Immature natural killer cell (primary cell): Measurements from ENCODE around the gene TLCD3B. TPM values are rescaled to one million over a fixed set of nuclear protein-coding genes. Genes with fewer than 3 reads are reported as not detected.

Experiments
- DNase-seq, 3 donors: peaks; one replicate each; pipeline ENCODE4 v3.0.0; 2022; ENCODE audit warnings: mixed read lengths in 1 of 3
- H3K27ac Mint-ChIP-seq, 6 donors: one replicate each; pipeline ENCODE4 v1.8.0; 2020; ENCODE audit warnings: mixed read lengths in 6 of 6, mild to moderate bottlenecking in 5 of 6, inconsistent platforms in 4 of 6, moderate library complexity in 3 of 6
- H3K27me3 Mint-ChIP-seq, 3 donors: one replicate each; pipeline ENCODE4 v1.8.0; 2020 to 2021; ENCODE audit warnings: low read depth in 3 of 3, mild to moderate bottlenecking in 3 of 3, mixed read lengths in 3 of 3, moderate library complexity in 3 of 3, inconsistent platforms in 1 of 3
- H3K36me3 Mint-ChIP-seq, 3 donors: one replicate each; pipeline ENCODE4 v1.8.0; 2020; ENCODE audit warnings: mixed read lengths in 3 of 3, inconsistent platforms in 2 of 3, mild to moderate bottlenecking in 2 of 3
- H3K4me1 Mint-ChIP-seq, 2 donors: one replicate each; pipeline ENCODE4 v1.8.0; 2020; ENCODE audit warnings: inconsistent platforms in 2 of 2, mild to moderate bottlenecking in 2 of 2, mixed read lengths in 2 of 2, moderate library complexity in 1 of 2
- H3K4me3 Mint-ChIP-seq, 5 donors: one replicate each; pipeline ENCODE4 v1.8.0; 2020; ENCODE audit warnings: mild to moderate bottlenecking in 5 of 5, mixed read lengths in 5 of 5, inconsistent platforms in 3 of 5, moderate library complexity in 3 of 5
- H3K9me3 Mint-ChIP-seq, 6 donors: one replicate each; pipeline ENCODE4 v1.8.0; 2020; ENCODE audit warnings: mild to moderate bottlenecking in 6 of 6, mixed read lengths in 6 of 6, inconsistent platforms in 4 of 6, moderate library complexity in 3 of 6
- polyA plus RNA-seq, 3 donors: library from polyadenylated mRNA; unstranded; fragments of 300-500 nt; fragmentation: Illumina TruSeq; gene quantifications; one replicate each; pipeline ENCODE4 v1.2.3, GENCODE V29; 2021

The TLCD3B gene
- polyA plus RNA-seq, 3 donors from 2014 or later = not detected

GRCh38 chr16:30011714-30012504 lies 19.2 kb downstream of the TLCD3B start:
- H3K4me3 Mint-ChIP-seq = peak overlapping the region; percentile 60 to 84 (median 76)
- peaks cover 2 to 5% of the 10 kb centered on the region in 2 donors for H3K4me1 Mint-ChIP-seq
- no peaks in the 10 kb centered on the region for H3K36me3 Mint-ChIP-seq
- H3K9me3 Mint-ChIP-seq = peaks cover 0 to 2% (median 0%) of the 10 kb centered on the region in 6 donors
- H3K27me3 Mint-ChIP-seq = peaks cover 10 to 18% (median 14%) of the 10 kb centered on the region in 3 donors
- DNase-seq = no peak
- no peak overlapping the region for H3K27ac Mint-ChIP-seq

- peaks cover 2 to 5% of the 10 kb centered on the region in 2 donors for H3K4me1 Mint-ChIP-seq
- DNase-seq = no peak
- peaks cover 10 to 18% (median 14%) of the 10 kb centered on the region in 3 donors for H3K27me3 Mint-ChIP-seq
- no peaks in the 10 kb centered on the region for H3K36me3 Mint-ChIP-seq
- H3K27ac Mint-ChIP-seq = peak within 1 kb of the TSS in 1 of 6 donors; percentile 50
- H3K9me3 Mint-ChIP-seq = peaks cover 0 to 2% (median 0%) of the 10 kb centered on the region in 6 donors
- peak within 1 kb of the TSS in 4 of 5 donors; percentile 58 to 84 (median 70) for H3K4me3 Mint-ChIP-seq
Measured at GRCh38 chr16:30010844-30011713, 20.0 kb downstream of the TLCD3B start, which contains the start of gene DOC2A. DOC2A (minus strand) TSS chr16:30011027; CDS start chr16:30010222, 805 bp downstream.

- DNase-seq = no peak
- Mint-ChIP-seq H3K27ac (peak overlapping the region in 1 of 6 donors; percentile 50), H3K9me3 (peaks cover 0 to 2% (median 0%) of the 10 kb centered on the region in 6 donors), H3K4me1 (peaks cover 2 to 5% of the 10 kb centered on the region in 2 donors), H3K36me3 (no peaks in the 10 kb centered on the region), H3K27me3 (peaks cover 10 to 18% (median 14%) of the 10 kb centered on the region in 3 donors), H3K4me3 (peak overlapping the region in 4 of 5 donors; percentile 36 to 66 (median 41))
Measured at GRCh38 chr16:30009990-30010843, 20.9 kb downstream of the TLCD3B start.

- no peaks in the 10 kb centered on the region for H3K36me3 Mint-ChIP-seq
- H3K27me3 Mint-ChIP-seq = peaks cover 10 to 18% (median 14%) of the 10 kb centered on the region in 3 donors
- peaks cover 2 to 5% of the 10 kb centered on the region in 2 donors for H3K4me1 Mint-ChIP-seq
- H3K9me3 Mint-ChIP-seq = peaks cover 0 to 2% (median 0%) of the 10 kb centered on the region in 6 donors
- no peak overlapping the region for H3K27ac Mint-ChIP-seq
- no peak for DNase-seq
- H3K4me3 Mint-ChIP-seq = peak overlapping the region in 3 of 5 donors; percentile 18 to 48 (median 24)
Measured at GRCh38 chr16:30009085-30009862, 21.8 kb downstream of the TLCD3B start.

GRCh38 chr16:30007378-30007895 lies 23.6 kb downstream of the TLCD3B start:
- peaks cover 0 to 3% (median 0%) of the 10 kb centered on the region in 6 donors for H3K9me3 Mint-ChIP-seq
- H3K27me3 Mint-ChIP-seq = peaks cover 10 to 15% (median 10%) of the 10 kb centered on the region in 3 donors
- H3K36me3 Mint-ChIP-seq = peaks cover 0 to 2% (median 0%) of the 10 kb centered on the region in 3 donors
- no peak overlapping the region for H3K4me3 Mint-ChIP-seq
- no peak for DNase-seq
- H3K4me1 Mint-ChIP-seq = peaks cover 5% of the 10 kb centered on the region in 2 donors
- no peak overlapping the region for H3K27ac Mint-ChIP-seq

GRCh38 chr16:30006659-30007377 lies 24.3 kb downstream of the TLCD3B start:
- H3K36me3 Mint-ChIP-seq = peaks cover 0 to 8% (median 0%) of the 10 kb centered on the region in 3 donors
- peaks cover 0 to 1% (median 0%) of the 10 kb centered on the region in 6 donors for H3K9me3 Mint-ChIP-seq
- DNase-seq = no peak
- peaks cover 8 to 10% (median 10%) of the 10 kb centered on the region in 3 donors for H3K27me3 Mint-ChIP-seq
- H3K4me1 Mint-ChIP-seq = peaks cover 1 to 3% of the 10 kb centered on the region in 2 donors
- H3K27ac Mint-ChIP-seq = no peak overlapping the region
- no peak overlapping the region for H3K4me3 Mint-ChIP-seq

- Mint-ChIP-seq H3K36me3 (peaks cover 0 to 8% (median 0%) of the 10 kb centered on the region in 3 donors), H3K9me3 (peaks cover 0 to 1% (median 0%) of the 10 kb centered on the region in 6 donors), H3K4me3 (no peak overlapping the region), H3K27ac (no peak overlapping the region), H3K4me1 (peaks cover 0 to 3% of the 10 kb centered on the region in 2 donors), H3K27me3 (peaks cover 8% of the 10 kb centered on the region in 3 donors)
- no peak for DNase-seq
Measured at GRCh38 chr16:30006095-30006473, 25.0 kb downstream of the TLCD3B start.

- DNase-seq = peak; percentile 33 to 53 (median 35)
- Mint-ChIP-seq H3K4me1 (peaks cover 0 to 3% of the 10 kb centered on the region in 2 donors), H3K36me3 (peaks cover 0 to 8% (median 0%) of the 10 kb centered on the region in 3 donors), H3K4me3 (no peak overlapping the region), H3K9me3 (peaks cover 0 to 1% (median 0%) of the 10 kb centered on the region in 6 donors), H3K27ac (no peak overlapping the region), H3K27me3 (peaks cover 7 to 8% (median 7%) of the 10 kb centered on the region in 3 donors)
Measured at GRCh38 chr16:30005341-30006094, 25.6 kb downstream of the TLCD3B start.

- Mint-ChIP-seq H3K27ac (no peak overlapping the region), H3K4me3 (no peak overlapping the region), H3K27me3 (peaks cover 3 to 8% (median 4%) of the 10 kb centered on the region in 3 donors), H3K4me1 (peaks cover 0 to 3% of the 10 kb centered on the region in 2 donors), H3K36me3 (peaks cover 0 to 8% (median 0%) of the 10 kb centered on the region in 3 donors), H3K9me3 (peaks cover 0 to 1% (median 0%) of the 10 kb centered on the region in 6 donors)
- no peak for DNase-seq
Measured at GRCh38 chr16:30004811-30005242, 26.2 kb downstream of the TLCD3B start.

GRCh38 chr16:30004424-30004776 lies 26.7 kb downstream of the TLCD3B start:
- DNase-seq = no peak
- H3K36me3 Mint-ChIP-seq = peaks cover 0 to 11% (median 0%) of the 10 kb centered on the region in 3 donors
- H3K9me3 Mint-ChIP-seq = peaks cover 0 to 1% (median 0%) of the 10 kb centered on the region in 6 donors
- no peak overlapping the region for H3K27ac Mint-ChIP-seq
- no peak overlapping the region for H3K4me3 Mint-ChIP-seq
- peaks cover 0 to 4% of the 10 kb centered on the region in 2 donors for H3K4me1 Mint-ChIP-seq
- H3K27me3 Mint-ChIP-seq = peaks cover 3 to 5% (median 4%) of the 10 kb centered on the region in 3 donors
